MG63 (cell line): ENCODE measurements around the gene MCRIP2. TPM values are rescaled to one million over a fixed set of nuclear protein-coding genes. Genes with fewer than 3 reads are reported as not detected.
"Not testable (repeated sequence)": the region's sequence is repeated elsewhere in the genome, so short reads cannot be mapped to it uniquely, and the experiment has no call there.

Experiments used
- DNase-seq: peaks from one replicate; pipeline ENCODE4 v3.0.0-alpha.2; 2020
- H3K27me3 ChIP-seq: fragments of 250-450 bp; sonication (Bioruptor Pico); 2 replicates; pipeline ENCODE4 v1.5.1; 2020; ENCODE audit warnings: mild to moderate bottlenecking, moderate library complexity
- H3K36me3 ChIP-seq: fragments of 250-450 bp; sonication (Bioruptor Pico); 2 replicates; pipeline ENCODE4 v1.5.1; 2020; ENCODE audit warnings: mild to moderate bottlenecking, moderate library complexity
- H3K4me3 ChIP-seq: fragments of 250-450 bp; sonication (Bioruptor Pico); 2 replicates; pipeline ENCODE4 v1.5.1; 2020; ENCODE audit warnings: mild to moderate bottlenecking, moderate library complexity
- H3K9me3 ChIP-seq: fragments of 250-450 bp; sonication (Bioruptor Pico); 2 replicates; pipeline ENCODE4 v1.5.1; 2020; ENCODE audit warnings: mild to moderate bottlenecking, moderate library complexity
- total RNA-seq: library from RNA; depleted of rRNA; stranded (reverse); fragments of >200 nt; shearing (Covaris generic); gene quantifications from 2 replicates; pipeline ENCODE4 v1.2.3, GENCODE V29; 2014; ENCODE audit warnings: low replicate concordance

The MCRIP2 gene
- total RNA-seq, 1 experiment from 2014 or later = 50.3 TPM

GRCh38 chr16:679814-680624 lies 38.4 kb downstream of the MCRIP2 start, which contains the start of gene STUB1:
Gene STUB1, plus strand, starts transcription at chr16:680410. Its CDS starts 116 bp downstream, at chr16:680526.
- H3K9me3 ChIP-seq = no peaks in the 10 kb centered on the region
- H3K36me3 ChIP-seq = peaks cover 36% of the 10 kb centered on the region
- no peaks in the 10 kb centered on the region for H3K27me3 ChIP-seq
- peak; percentile 92 for DNase-seq
- peak within 1 kb of the TSS; percentile 71 for H3K4me3 ChIP-seq

- Histone ChIP-seq H3K9me3 (no peaks in the 10 kb centered on the region), H3K27me3 (no peaks in the 10 kb centered on the region), H3K36me3 (peaks cover 40% of the 10 kb centered on the region), H3K4me3 (peak overlapping the region; percentile 71)
- DNase-seq = no peak
These were observed 39.0 kb downstream of the MCRIP2 start for GRCh38 chr16:680625-680945.

GRCh38 chr16:680967-681745 lies 39.5 kb downstream of the MCRIP2 start:
- Histone ChIP-seq H3K4me3 (peak overlapping the region; percentile 71), H3K9me3 (no peaks in the 10 kb centered on the region), H3K27me3 (no peaks in the 10 kb centered on the region), H3K36me3 (peaks cover 46% of the 10 kb centered on the region)
- peak; percentile 84 for DNase-seq

- DNase-seq = peak; percentile 56
- peak overlapping the region; percentile 71 for H3K4me3 ChIP-seq
These were observed 40.3 kb downstream of the MCRIP2 start for GRCh38 chr16:681746-682427.

GRCh38 chr16:682493-683395 lies 41.1 kb downstream of the MCRIP2 start:
- peaks cover 57% of the 10 kb centered on the region for H3K36me3 ChIP-seq

More at GRCh38 chr16:681746-682427, 40.3 kb downstream of the MCRIP2 start:
- Histone ChIP-seq H3K27me3 (no peaks in the 10 kb centered on the region), H3K9me3 (no peaks in the 10 kb centered on the region), H3K36me3 (peaks cover 52% of the 10 kb centered on the region)

GRCh38 chr16:683396-684070 lies 41.9 kb downstream of the MCRIP2 start:
- H3K36me3 ChIP-seq = peaks cover 62% of the 10 kb centered on the region
- no peak for DNase-seq
- peak overlapping the region; percentile 51 for H3K4me3 ChIP-seq
- H3K9me3 ChIP-seq = no peaks in the 10 kb centered on the region
- no peaks in the 10 kb centered on the region for H3K27me3 ChIP-seq

More at GRCh38 chr16:682493-683395, 41.1 kb downstream of the MCRIP2 start:
- no peak for DNase-seq
- no peaks in the 10 kb centered on the region for H3K9me3 ChIP-seq
- peak overlapping the region; percentile 51 for H3K4me3 ChIP-seq
- no peaks in the 10 kb centered on the region for H3K27me3 ChIP-seq

GRCh38 chr16:684071-684794 lies 42.6 kb downstream of the MCRIP2 start, which contains the start of gene JMJD8:
Gene JMJD8, minus strand, starts transcription at chr16:684334. Its CDS starts 15 bp downstream, at chr16:684319.
- peak; percentile 94 for DNase-seq
- no peaks in the 10 kb centered on the region for H3K27me3 ChIP-seq
- H3K36me3 ChIP-seq = peaks cover 62% of the 10 kb centered on the region
- H3K4me3 ChIP-seq = peak within 1 kb of the TSS; percentile 51
- H3K9me3 ChIP-seq = no peaks in the 10 kb centered on the region

GRCh38 chr16:684961-685696 lies 43.5 kb downstream of the MCRIP2 start:
- Histone ChIP-seq H3K9me3 (no peaks in the 10 kb centered on the region), H3K36me3 (peaks cover 62% of the 10 kb centered on the region), H3K27me3 (no peaks in the 10 kb centered on the region), H3K4me3 (no peak overlapping the region)
- no peak for DNase-seq

- Histone ChIP-seq H3K4me3 (no peak overlapping the region), H3K9me3 (no peaks in the 10 kb centered on the region), H3K36me3 (peaks cover 61% of the 10 kb centered on the region), H3K27me3 (no peaks in the 10 kb centered on the region)
- peak; percentile 75 for DNase-seq
These were observed 44.3 kb downstream of the MCRIP2 start for GRCh38 chr16:685967-686366.

- no peaks in the 10 kb centered on the region for H3K9me3 ChIP-seq
- DNase-seq = no peak
- H3K27me3 ChIP-seq = no peaks in the 10 kb centered on the region
- H3K36me3 ChIP-seq = peaks cover 54% of the 10 kb centered on the region
- H3K4me3 ChIP-seq = no peak overlapping the region
These were observed 45.0 kb downstream of the MCRIP2 start for GRCh38 chr16:686459-687260.

GRCh38 chr16:687499-687898 lies 45.9 kb downstream of the MCRIP2 start:
- no peak for DNase-seq
- Histone ChIP-seq H3K36me3 (peaks cover 46% of the 10 kb centered on the region), H3K9me3 (no peaks in the 10 kb centered on the region), H3K27me3 (peaks cover under 1% of the 10 kb centered on the region; the same call in 1 of the 2 replicates), H3K4me3 (no peak overlapping the region)

GRCh38 chr16:689175-689897 lies 47.7 kb downstream of the MCRIP2 start:
- Histone ChIP-seq H3K9me3 (no peaks in the 10 kb centered on the region), H3K4me3 (peak overlapping the region; percentile 97), H3K27me3 (peaks cover 13% of the 10 kb centered on the region; the same call in 1 of the 2 replicates), H3K36me3 (peaks cover 35% of the 10 kb centered on the region)
- DNase-seq = no peak

GRCh38 chr16:691242-691641 lies 49.6 kb downstream of the MCRIP2 start:
- Histone ChIP-seq H3K27me3 (peaks cover 31% of the 10 kb centered on the region), H3K36me3 (peaks cover 20% of the 10 kb centered on the region)
- not testable (repeated sequence) for DNase-seq, H3K9me3 ChIP-seq, H3K4me3 ChIP-seq
